ENCODE data around the gene KRT85.

Gene KRT85

DNA sequence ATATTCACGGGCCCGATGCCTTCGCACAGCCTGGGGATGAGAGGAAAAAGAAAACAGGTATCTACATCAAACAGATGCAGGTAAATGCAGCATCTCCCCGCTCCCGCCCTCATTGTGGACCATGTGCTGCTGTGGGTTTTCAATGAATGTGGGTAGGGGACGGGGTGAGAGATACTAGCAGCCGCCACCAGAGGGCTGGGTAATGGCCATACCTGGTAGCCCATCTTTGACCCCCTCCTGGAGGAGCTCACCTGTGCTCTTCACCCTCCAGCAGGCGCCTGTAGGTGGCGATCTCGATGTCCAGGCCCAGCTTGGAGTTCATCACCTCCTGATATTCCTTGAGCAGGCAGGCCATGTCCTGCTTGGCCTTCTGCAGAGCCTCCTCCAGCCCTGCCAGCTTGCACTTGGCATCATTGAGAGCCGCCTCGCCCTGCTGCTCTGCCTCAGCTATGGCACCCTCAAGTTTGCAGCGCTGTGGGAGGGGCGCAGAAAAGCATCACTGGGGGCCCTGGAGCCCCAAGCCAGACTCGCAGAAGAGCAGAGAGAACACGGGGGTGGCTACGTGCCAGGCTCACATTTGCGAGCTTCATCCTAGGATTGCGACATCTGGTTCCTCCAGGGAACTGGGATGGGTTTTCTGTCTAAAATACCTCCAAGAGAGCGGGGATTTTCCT, 28.6 kb upstream of the KRT85 start:
- no peak for FAIRE-seq
- no peak for DNase-seq (ENCODE audit: insufficient read length, low spot score)

DNA sequence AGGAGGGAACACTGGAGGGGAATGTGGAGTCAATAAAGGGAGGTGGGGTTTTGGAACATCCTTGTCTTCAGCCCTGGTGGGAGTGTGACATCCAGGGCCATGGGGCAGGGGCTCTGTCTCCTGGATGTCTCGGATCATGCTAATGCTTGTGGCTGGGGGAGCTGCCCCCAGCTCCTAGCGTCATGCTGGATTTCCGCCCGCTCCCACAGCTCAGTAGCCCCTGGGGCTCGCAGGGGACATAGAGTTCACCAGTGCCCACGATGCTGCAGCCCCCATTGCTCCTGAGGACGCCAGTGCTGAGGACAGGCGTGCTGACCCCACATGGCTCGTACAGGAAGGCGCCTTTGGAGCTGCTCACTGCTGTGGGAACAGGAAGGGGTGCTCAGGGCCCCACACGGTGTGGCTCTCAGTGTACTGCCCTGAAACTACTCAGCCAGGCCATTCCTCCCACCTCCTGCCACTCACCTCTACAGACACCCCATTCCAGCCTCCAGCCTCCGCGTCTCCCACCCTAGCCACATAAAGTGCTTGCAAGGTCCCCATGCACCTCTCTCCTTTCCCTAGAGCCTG, 27.6 kb upstream of the KRT85 start:
- DNase-seq (ENCODE audit: insufficient read length, low spot score) (no peak), FAIRE-seq (no peak)

DNA sequence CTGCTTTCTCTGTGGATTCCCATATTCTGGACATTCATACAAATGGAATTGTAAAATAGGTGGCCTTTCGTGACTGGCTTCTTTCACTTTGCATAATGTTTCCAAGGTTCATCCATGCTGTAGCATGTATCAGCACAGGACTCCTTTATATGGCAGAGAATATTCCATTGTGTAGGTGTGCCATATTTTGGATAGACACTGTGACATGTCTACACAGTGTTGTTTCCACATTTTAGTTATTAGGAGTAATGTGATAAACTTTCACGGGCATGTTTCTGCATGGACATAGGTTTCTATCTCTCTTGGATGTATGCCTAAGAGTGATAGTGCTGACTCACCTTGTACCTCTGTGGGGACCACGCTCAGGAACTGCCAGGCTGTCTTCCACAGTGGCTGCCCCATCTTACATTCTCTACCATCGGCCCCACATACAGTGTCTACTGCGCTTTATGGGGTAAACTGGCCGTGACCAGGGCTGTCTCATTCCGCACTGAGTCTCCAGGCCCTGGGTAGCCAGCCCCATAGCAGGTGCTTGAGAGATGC, 25.3 kb upstream of the KRT85 start:
- FAIRE-seq: no peak
- no peak for DNase-seq (ENCODE audit: insufficient read length, low spot score)

DNA sequence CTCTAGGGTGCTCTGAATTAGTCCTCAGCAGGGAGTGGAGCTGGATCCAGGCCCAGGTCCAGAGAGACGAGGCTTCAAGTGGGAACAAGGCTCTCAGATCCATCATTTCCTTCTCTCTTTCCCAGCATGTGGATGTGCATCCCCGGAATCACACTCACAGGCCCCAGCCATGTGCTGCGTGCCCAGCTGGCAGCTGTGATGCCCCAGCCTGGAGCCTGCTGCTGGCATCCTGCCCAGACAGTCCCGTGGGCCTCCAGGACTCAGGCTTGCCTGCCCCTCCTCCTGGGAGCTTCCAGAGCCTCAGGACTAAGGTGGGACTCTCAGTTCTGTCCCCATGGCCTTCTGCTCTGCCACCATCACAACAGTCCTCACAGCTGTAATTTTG, 24.3 kb upstream of the KRT85 start:
- FAIRE-seq: no peak
- no peak for DNase-seq (ENCODE audit: insufficient read length, low spot score)

DNA sequence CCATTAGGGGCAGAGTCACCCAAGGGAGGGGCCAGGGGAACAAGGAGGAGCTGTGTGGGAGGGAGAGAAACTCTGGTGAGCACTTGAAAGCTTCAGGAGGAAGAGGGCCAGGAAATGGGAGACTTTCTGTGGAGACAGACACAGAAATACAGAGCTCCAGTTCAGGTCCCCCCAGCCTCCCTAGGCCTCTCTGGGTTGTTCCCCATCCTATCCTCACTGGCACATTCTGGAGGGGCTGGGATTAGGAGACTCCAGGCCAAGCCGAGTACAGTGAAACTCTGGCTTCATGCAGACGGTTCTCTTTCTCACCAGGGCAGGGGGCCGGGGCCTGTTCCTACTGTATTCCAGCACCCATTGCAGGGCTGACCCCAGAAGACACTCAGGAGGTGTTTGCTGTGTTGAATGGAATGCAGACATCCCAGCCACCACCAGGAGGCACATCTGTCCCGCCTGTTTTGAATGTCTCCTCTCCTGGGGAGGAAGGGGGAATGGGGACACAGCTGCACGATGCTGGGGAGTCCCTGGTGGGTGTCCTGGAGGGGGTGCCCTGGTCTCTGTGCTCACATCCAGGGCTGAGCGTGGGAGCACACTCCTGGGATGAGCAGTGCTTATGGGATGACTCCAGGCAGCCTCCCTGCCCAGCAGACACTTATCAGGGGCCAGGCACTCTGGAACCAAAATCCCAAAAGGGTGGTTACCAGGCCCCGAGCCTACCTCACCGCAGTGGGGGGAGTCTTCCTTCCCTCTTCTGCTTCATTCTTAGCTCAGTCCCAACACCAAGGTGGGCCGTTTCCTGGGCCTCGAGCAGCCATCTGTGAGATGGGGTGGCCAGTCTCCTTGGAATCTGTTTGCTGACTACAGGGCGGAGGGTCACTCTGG, 23.7 kb upstream of the KRT85 start:
- FAIRE-seq (no peak), DNase-seq (ENCODE audit: insufficient read length, low spot score) (no peak)

GRCh38 chr12:52389313-52390207, 22.3 kb upstream of the KRT85 start:
- DNase-seq (ENCODE audit: insufficient read length, low spot score): no peak
- no peak for FAIRE-seq

DNA sequence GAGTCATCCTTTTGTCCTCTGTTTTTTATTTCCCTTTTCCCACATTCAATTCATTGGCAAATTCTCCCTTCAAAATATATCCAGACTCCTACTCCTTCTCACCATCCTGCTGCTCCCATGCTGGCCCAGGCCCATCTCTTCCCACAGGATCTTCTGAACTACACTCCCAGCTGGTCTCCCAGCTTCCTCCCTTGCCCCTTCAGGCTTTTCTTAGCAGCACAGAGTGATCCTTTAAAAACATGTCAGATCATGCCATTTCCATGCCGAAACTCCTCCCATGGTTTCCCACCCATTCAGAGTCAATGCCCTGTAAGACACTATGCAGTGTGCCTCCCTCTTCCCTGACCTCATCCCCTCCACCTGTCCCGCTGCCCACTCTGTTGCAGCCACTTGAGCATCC, 20.6 kb upstream of the KRT85 start:
- DNase-seq (ENCODE audit: insufficient read length, low spot score): no peak
- FAIRE-seq: no peak

DNA sequence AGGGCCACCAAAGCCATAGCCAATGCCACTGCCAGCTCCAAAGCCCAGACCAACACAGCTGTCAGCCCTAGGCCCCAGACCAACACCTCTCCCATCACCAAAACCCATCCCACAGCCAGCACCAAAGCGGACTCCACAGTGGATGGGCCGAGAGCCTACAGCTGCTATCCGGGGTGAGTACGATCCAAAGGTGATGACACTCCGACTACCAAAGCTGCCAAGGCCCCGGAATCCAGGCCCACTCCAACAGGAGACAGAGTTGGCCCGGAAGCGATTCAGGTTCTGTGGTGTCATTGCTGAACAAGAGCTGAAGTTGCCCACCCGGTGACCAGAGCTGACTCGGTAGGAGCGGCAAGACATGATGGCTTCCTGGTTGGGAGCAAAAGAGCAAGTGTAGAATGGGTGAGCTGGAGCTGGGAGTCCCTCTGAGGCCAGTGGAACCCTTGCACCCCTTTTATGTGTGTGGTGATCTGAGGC, 18.0 kb upstream of the KRT85 start, which contains the start of gene KRT84:
Gene KRT84 (minus strand): TSS at position 427 of the 477 bp plus-strand sequence. CDS start 67 bp downstream, at position 360.
- no peak for FAIRE-seq
- DNase-seq (ENCODE audit: insufficient read length, low spot score): no peak

DNA sequence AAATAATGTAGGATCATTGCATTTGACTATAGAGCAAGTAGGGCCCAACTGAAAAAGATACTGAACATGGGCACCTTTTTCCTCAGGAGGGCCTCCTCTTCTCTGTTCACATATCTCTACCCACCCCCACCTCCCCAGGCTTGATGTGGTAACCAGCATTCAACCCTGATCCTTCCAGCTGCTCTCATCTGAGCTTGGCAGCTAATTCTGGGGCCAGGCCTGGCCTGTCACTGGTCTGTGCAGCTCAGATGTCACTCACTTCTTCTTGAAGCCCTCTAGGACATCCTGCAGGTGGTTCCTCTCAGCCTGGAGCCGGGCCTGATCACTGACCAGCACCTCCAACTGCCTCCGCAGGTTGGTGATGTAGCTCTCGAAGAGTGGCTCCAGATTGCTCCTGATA, 16.1 kb upstream of the KRT85 start:
- FAIRE-seq: no peak
- DNase-seq (ENCODE audit: insufficient read length, low spot score): no peak

GRCh38 chr12:52382854-52383253, 15.6 kb upstream of the KRT85 start:
- no peak for DNase-seq (ENCODE audit: insufficient read length, low spot score)
- FAIRE-seq: no peak

DNA sequence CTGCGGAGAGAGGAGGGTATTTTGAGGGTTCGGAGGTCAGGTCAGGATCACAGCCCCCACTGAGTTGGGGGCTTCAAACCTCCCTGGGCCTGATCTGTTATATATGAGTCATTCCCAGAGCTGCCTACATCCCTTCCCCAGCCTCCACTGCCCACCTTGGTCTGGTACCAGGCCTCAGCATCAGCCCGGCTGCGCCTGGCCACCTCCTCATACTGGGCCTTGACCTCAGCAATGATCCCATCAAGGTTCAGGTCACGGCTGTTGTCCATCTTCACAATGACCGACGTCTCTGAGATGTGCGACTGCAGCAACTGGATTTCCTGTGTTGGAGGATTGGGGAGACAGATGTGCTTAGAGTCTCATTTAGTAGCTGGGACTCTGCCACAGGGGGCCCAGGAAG, 13.9 kb upstream of the KRT85 start:
- DNase-seq (ENCODE audit: insufficient read length, low spot score) (no peak), FAIRE-seq (no peak)

DNA sequence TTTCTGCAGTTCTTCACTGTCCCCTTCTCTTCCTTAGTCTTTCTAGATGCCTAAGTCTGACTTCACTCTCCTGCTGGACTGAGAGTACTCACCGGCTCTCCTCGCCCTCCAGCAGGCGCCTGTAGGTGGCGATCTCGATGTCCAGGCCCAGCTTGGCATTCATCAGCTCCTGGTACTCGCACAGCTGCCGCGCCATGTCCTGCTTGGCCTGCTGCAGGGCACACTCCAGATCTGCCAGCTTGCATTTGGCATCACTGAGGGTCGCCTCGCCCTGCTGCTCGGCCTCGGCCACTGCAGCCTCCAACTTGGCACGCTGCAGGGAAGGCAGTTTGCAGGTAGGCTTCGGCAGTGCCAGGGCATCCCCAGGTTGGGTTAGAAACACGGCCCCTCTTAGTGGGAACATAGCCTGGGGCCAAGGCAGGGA, 13.0 kb upstream of the KRT85 start:
- no peak for FAIRE-seq
- no peak for DNase-seq (ENCODE audit: insufficient read length, low spot score)

DNA sequence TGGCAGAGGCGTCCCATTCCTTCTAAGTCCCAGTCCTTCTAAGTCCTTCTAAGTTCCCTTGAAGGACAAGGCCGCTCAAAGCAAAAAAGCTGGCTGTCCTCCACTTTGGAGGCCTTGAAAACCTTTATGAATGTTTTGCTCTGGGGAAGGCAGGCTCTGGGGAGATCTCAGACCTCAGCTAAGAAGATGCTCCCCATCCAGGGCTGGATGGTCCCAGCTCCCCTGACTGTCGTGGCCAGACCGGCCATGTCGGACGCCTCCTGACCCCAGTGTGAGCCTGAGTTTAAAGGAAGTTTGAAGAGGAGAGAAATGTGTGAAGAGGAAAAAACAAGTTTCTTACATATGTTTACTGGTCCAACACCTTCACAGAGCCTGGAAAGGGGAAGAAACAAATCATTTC, 12.3 kb upstream of the KRT85 start:
- FAIRE-seq: no peak
- DNase-seq (ENCODE audit: insufficient read length, low spot score): no peak

GRCh38 chr12:52378091-52378490, 10.8 kb upstream of the KRT85 start:
- no peak for FAIRE-seq

DNA sequence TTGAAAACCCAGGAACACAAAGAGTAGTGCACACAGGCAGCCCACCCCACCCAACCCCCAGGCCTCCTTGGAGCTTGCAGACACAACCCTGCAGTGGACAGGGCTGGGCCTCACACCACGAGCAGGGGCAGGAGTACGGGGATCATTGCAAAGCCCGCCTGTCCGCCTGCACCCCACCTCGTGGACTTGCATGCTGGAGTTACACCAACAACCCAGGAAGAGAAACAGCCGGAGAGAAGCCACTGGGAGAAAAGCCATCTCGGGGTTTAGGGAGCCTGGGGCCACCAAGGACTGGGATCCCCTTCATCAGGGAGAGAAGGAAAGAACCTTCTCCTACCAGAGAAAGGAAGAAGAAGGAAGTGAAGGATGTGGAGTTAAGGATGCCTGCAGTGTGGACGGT, 10.0 kb upstream of the KRT85 start:
- FAIRE-seq (no peak), DNase-seq (ENCODE audit: insufficient read length, low spot score) (no peak)

More at GRCh38 chr12:52378091-52378490, 10.8 kb upstream of the KRT85 start:
- DNase-seq (ENCODE audit: insufficient read length, low spot score): no peak

DNA sequence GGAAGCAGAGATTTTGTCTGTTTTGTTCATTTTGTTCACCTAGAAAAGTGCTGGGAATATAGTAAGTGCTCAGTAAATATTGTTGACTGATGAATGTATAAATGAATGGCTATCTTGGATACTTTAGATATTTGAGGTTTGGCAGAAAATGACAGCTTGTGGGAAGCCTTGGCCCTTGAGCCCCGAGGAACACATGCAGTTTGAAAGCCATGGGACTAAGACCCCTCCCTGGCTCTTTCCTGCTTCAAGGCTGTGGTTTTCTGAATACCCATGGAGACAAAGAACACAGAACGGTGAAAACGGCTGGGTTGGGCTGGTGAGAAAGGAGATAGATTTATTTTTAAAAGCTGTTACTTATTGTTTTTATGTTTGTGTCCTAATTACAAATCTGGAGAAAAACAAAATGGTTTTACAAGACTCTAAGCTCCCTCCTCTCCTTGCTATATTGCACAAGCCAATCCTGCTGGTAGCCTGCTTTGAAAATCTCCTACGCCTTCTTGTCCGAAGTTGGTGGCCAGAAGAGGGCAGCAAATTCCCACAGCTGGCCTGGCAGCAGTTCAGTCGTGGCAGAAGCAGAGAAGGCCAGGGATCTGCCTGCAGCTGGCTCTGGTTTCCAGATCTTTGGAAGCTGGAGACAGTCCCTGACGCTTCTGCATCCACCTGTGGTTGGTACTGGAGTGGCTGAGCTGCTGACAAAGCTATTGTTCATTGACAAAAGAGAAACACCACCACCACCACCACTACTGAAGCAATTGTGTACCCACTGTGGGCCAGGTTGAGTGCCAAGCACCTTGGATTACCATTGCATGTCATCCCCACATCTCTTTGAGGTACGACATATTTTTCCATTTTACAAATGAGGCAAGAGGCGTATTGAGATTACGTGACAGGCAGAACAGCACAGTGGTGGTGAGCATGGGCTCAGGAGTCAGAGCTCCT, 5.2 kb upstream of the KRT85 start:
- DNase-seq (ENCODE audit: insufficient read length, low spot score): peak; percentile 72
- FAIRE-seq: peak; percentile 60

- FAIRE-seq (no peak), DNase-seq (ENCODE audit: insufficient read length, low spot score) (no peak)
Observed at GRCh38 chr12:52371716-52372115, 4.4 kb upstream of the KRT85 start.

GRCh38 chr12:52370926-52371608, 3.8 kb upstream of the KRT85 start:
- DNase-seq (ENCODE audit: insufficient read length, low spot score): no peak
- FAIRE-seq: no peak

GRCh38 chr12:52369809-52370208, 2.5 kb upstream of the KRT85 start:
- FAIRE-seq: no peak
- DNase-seq (ENCODE audit: insufficient read length, low spot score): no peak

All from GM19239 (cell line).